ENCODE results near the gene TLL1. TPM values are rescaled to one million over a fixed set of nuclear protein-coding genes. Genes with fewer than 3 reads are reported as not detected.
A peak's percentile ranks its signal among the peaks of the same experiment; 100 is the strongest.

TLL1 gene
- total and polyA plus RNA-seq, 2 of the 13 experiments (the other 11 are each of a cell fraction or from before 2014, with no cell fraction given), result not detected

DNA sequence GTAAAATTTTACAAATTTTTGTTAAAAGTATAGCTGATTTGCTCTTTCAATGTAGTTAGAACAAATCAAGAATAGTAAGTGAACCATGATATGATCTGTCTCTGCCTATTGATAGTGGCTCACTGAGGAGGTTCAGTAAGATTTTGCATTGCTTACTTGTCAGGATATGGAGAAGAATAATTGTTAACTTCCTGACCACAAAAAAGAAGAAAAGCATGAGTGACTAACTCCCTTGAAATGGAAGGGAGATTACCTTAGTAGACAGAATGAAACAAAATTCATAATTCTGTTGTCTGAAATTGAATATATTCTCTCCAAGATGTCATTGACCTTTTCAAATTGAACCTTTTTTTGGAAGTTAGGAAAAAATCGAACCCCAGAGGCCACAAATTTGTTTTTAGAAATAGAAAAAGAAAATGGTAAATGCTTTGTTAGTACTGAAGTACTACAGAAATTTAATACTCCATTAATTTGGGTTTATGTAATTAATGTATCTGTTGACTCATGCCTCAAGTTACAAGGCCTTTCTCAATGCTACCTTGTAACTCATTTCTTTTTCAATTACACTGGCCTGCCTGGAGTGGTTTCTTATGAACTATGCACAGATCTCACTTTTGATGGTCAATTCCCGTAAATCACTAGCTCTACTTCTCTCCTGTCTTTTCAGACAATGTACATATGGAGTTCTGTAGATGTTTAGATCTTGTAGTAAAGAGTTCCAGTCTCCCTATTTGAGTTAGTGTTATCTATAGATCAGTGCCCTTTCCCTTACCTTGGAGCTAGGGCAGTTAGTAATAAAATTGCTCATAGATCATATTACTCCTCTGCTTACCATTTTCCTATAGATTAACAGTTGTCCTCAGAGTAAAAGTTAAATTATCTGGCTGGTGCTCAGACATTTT lies 139.3 kb downstream of the TLL1 start:
- no peak for FAIRE-seq
- Histone ChIP-seq H3K9ac (ENCODE audit: insufficient read depth, low read depth, low read length) (no peak overlapping the region), H3K4me3 (replicated peaks in 1 of 3; ENCODE audit: insufficient read depth in 1 of 3, low read depth in 2 of 3, low read length in 3 of 3) (no peak overlapping the region), H4K20me1 (ENCODE audit: insufficient read depth, low read length) (no peaks in the 10 kb centered on the region), H3K27ac (ENCODE audit: extremely low read length, insufficient read depth, low read length) (no peak overlapping the region), H3K36me3 (replicated peaks in 1 of 2; ENCODE audit: control insufficient read depth in 1 of 2, insufficient read depth in 2 of 2, low read length in 2 of 2) (no peaks in the 10 kb centered on the region), H3K4me1 (ENCODE audit: insufficient read depth, low read length) (no peaks in the 10 kb centered on the region), H3K4me2 (ENCODE audit: low read depth, low read length) (no peak overlapping the region), H3K79me2 (ENCODE audit: insufficient read depth, low read length) (no peaks in the 10 kb centered on the region), H3K9me3 (ENCODE audit: low read length) (no peaks in the 10 kb centered on the region), H3K27me3 (ENCODE audit: control insufficient read depth in 1 of 2, insufficient read depth in 2 of 2, low read length in 2 of 2) (no peaks in the 10 kb centered on the region), H2AFZ (ENCODE audit: low read length) (no peak overlapping the region)
- TF ChIP-seq EP300 (IDR thresholded peaks at IDR 0.05; ENCODE audit: low read depth in 2 of 2, low read length in 2 of 2) (no peak), EP300 (CRISPR knock-in tag; IDR thresholded peaks at IDR 0.05; ENCODE audit: borderline replicate concordance) (no peak), ZNF672 (CRISPR knock-in tag; IDR thresholded peaks at IDR 0.05) (no peak)
- no TSS peak for BruUV-seq (replicated peaks)
- ChIA-PET POLR2A (no interaction called here), CTCF (ENCODE audit: low intra/inter-chr PET ratio, low total read pairs) (no interaction called here)
- in situ Hi-C loops (cut with HindIII; ENCODE audit: extremely low pct_ligation_motif_present, low pct_unique_long_range_greater_than_20kb) (no loop called here), intact Hi-C loops (cut with micrococcal nuclease; ENCODE audit: unreplicated experiment) (no loop called here)
- WGBS (ENCODE audit: low lambda C conversion rate), result 0% methylated on average over 2 of the region's 2 CpGs
- ATAC-seq, result no peak
- DNase-seq (ENCODE audit: low spot score), result no peak

GRCh38 chr4:166014411-166014810 lies 141.4 kb downstream of the TLL1 start:
- H3K4me1 ChIP-seq (ENCODE audit: insufficient read depth, low read length), result no peaks in the 10 kb centered on the region
- TF ChIP-seq ZNF224 (CRISPR knock-in tag; IDR thresholded peaks at IDR 0.05) (no peak), CREB1 (IDR thresholded peaks at IDR 0.05) (peak; percentile 61), CREB1 (CRISPR knock-in tag; IDR thresholded peaks at IDR 0.05) (no peak), REST (IDR thresholded peaks at IDR 0.05; ENCODE audit: borderline replicate concordance in 1 of 2, low read depth in 1 of 2, low read length in 2 of 2) (no peak)
- 4% methylated on average over 6 of the region's 6 CpGs for WGBS (ENCODE audit: low lambda C conversion rate)
- H2AFZ ChIP-seq (ENCODE audit: low read length), result no peak overlapping the region
- DNase-seq (ENCODE audit: low spot score) (peak; percentile 12), FAIRE-seq (no peak), ATAC-seq (no peak; the same call in 2 of the 3 replicates)
- H3K4me3 ChIP-seq (replicated peaks in 1 of 3; ENCODE audit: insufficient read depth in 1 of 3, low read depth in 2 of 3, low read length in 3 of 3), result no peak overlapping the region
- H3K36me3 ChIP-seq (replicated peaks in 1 of 2; ENCODE audit: control insufficient read depth in 1 of 2, insufficient read depth in 2 of 2, low read length in 2 of 2), result no peaks in the 10 kb centered on the region
- POLR2A ChIA-PET, result no interaction called here
- no peak overlapping the region for H3K4me2 ChIP-seq (ENCODE audit: low read depth, low read length)
- H3K79me2 ChIP-seq (ENCODE audit: insufficient read depth, low read length), result no peaks in the 10 kb centered on the region
- H3K27me3 ChIP-seq (ENCODE audit: control insufficient read depth in 1 of 2, insufficient read depth in 2 of 2, low read length in 2 of 2), result no peaks in the 10 kb centered on the region
- no peak overlapping the region for H3K9ac ChIP-seq (ENCODE audit: insufficient read depth, low read depth, low read length)
- intact Hi-C loops (cut with micrococcal nuclease; ENCODE audit: unreplicated experiment), result no loop called here
- in situ Hi-C loops (cut with HindIII; ENCODE audit: extremely low pct_ligation_motif_present, low pct_unique_long_range_greater_than_20kb), result no loop called here
- no peaks in the 10 kb centered on the region for H3K9me3 ChIP-seq (ENCODE audit: low read length)
- no peaks in the 10 kb centered on the region for H4K20me1 ChIP-seq (ENCODE audit: insufficient read depth, low read length)
- CTCF ChIA-PET (ENCODE audit: low intra/inter-chr PET ratio, low total read pairs), result no interaction called here
- BruUV-seq (replicated peaks), result no TSS peak
- no peak overlapping the region for H3K27ac ChIP-seq (ENCODE audit: extremely low read length, insufficient read depth, low read length)

Measured in HepG2 (cell line).